Activated CD4-positive, alpha-beta T cell treated with anti-CD3 and anti-CD28 coated beads, Interleukin-2, amount 50 U/mL, for 4 hours (primary cell): ENCODE results near the gene AHSA1.

ENCODE experiments used
- DNase-seq, 2 experiments: peaks; one replicate each; pipeline ENCODE4 v3.0.0-alpha.2; 2020

Gene AHSA1

DNA sequence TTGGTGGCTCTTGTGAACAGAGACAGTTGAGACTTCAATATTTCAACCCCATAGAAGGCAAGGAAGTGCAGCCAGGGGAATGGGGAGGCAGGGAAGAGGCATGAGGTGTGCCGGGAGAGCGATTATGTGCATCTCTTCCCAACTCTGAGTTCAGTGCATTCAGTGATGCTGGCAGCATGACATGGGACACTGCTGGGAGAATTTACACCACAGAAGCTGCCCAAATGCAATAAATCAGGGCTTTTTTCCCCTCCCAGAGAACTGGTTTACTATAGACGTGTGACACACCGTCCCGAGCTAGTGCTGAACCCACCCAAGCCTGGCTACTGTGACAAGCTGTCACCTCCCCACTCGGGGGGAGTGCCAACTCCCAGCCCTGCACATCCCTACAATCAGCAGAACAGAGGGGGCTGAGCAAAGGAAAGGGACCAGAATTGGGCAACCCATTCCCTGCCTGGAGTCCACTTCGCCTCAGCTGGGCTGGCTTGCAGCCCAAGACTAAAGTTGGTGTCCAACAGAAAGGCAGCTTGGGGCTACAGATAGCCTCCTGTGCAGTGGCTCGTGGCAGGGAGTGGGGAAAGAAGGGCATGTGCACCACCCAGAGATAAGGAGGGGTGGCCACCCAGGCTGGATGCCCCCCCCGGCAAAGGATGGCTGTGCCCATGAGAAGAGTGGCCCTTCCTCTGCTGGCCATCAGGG lies 16.7 kb downstream of the AHSA1 start:
- no peak for DNase-seq

DNA sequence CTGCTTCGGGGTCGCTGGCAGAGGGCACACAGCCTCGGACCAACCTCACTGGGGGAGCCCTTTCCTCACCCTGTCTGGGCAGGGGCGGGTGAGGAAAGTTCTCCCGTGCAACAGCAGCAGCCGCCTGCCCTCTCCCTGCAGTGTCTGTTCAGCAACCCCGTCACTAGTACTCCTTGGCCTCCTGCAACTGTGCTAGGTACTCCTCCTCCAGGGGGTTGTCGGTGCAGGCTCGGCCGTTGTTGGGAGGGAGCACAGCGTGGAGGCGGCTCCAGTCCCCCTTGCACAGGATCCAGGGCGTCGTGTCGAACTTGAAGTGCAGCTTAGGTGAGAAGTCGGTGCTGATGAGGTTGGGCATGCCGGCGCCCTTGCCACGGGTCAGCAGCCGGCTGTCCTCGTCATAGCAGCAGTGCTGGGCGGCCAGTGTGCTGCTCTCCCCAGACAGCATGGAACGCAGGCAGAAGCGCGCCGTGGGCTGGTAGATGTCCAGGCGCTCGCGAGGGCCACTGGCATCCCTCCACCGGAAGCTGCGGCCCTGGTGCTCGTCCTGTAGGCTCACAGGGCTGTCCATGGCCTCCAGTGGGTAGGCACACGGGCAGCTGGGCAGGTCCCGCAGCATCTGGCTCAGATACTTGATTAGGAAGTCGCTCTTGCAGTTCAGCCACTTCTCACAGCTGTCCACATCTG lies 17.7 kb downstream of the AHSA1 start:
- no peak for DNase-seq

DNA sequence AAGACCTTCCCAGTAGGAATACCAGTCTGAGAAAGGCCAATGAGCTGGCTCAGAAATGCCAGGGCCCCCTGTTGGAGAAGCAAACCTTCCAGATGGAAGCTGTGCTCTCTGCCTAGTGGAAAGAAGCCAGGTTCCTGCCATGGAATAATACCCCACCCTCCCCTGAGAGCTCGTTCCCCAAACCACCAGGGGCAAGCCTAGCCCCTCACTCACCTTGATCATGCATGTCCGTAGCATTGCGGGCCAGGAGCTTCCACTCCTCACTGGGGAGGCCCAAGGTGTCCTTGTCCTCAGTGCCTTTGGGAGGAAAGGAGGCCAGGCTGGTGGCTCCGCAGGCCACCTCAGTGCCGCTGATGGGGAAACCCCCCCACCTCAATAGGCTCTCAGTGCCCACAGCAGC lies 20.1 kb downstream of the AHSA1 start:
- DNase-seq = no peak

DNA sequence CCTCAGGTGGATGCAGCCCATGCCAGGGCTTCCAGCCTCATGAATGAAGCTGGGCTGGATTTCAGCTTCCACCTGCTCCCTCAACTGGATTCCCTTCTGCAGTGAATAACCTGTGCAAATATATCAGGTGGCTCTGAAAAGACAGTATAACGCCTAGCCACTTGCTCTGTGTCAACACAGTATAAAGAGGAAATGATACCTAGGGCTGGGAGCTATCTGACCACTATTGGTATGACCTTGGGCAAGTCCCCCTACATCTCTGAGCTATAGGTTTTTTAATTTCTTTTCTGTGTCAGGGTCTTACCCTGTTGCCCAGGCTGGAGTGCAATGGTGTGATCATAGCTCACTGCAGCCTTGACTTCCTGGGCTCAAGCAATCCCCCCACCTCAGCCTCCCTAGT lies 20.9 kb downstream of the AHSA1 start:
- no peak for DNase-seq

DNA sequence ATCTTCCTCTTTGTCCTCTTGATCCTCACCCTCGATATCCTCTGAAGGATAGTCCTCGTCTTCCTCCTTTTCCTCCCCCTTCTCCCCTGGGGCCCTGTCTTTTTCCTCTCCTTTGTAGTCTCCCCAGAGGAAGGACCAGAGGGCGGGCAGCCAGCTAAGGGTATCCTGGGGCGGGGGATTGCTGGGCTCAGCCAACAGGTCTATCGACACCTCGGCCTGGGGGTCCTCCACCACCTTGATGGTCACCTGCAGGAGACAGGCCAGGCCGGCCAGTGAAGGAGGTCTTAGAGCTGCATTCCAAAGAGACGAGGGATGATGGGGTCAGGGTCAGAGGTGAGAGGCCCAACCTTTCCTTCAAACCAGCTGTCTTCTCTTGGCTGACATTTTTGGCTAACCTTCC lies 24.5 kb downstream of the AHSA1 start:
- DNase-seq = no peak

DNA sequence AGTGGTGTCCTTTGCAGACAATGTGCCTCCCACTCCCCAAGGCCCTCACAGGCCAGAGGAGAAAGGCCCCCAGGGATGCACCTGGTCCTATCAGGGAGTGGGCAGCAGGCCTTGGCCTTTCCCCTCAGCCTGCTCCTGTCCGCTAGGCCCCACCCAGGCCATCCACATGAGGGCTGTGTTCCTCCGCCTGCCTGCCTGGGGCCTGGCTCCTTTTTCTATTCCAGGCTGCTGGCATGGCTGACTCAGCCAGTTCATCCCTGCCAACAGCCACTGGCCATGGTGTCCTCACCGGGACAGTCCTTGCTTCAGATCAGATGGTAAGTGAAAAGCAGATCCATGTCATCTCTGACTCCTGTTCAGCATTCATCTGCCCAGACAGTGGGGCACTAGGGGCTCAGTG lies 27.4 kb downstream of the AHSA1 start:
- no peak for DNase-seq

GRCh38 chr14:77485901-77486678 lies 28.2 kb downstream of the AHSA1 start:
- DNase-seq = no peak

DNA sequence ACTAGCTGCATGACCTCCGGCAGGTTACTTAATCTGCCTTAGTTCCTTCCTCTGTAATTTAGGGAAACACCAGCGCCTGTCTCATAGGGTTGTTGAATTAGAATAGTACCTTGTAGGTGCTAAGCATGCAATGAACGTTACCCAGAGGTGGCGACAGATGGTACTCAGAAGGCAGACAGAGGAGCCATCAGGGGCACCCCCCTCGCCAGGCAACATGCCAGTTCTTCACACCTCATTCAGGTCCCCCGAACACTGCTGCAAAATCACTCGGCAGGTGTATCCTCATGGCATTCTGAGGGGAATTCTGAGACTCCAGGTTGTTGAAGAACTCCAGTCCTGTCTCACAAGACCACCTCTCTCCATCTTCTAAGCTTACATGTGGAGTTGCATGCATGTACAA lies 30.7 kb downstream of the AHSA1 start:
- DNase-seq = no peak

DNA sequence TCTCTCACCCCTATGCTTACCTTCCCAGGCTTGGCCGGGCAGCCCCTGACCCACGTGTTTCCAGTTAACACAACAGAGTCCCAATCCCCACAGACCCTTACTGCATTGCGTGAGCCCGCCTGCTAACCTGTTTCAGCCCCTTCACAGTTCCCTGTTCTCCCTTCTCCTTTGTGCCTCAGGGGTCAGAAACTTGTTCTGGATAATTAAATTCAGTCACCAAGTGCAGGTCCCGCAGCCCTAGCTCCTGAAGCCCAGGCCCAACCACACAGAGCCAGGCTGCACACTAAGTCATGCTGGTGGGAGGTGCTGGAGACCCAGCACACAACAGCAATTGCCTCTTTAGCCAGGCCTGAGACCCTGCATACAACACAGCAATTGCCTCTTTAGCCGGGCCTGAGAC lies 31.1 kb downstream of the AHSA1 start:
- DNase-seq = no peak

- DNase-seq = no peak
Measured at GRCh38 chr14:77490347-77490986, 32.6 kb downstream of the AHSA1 start.

DNA sequence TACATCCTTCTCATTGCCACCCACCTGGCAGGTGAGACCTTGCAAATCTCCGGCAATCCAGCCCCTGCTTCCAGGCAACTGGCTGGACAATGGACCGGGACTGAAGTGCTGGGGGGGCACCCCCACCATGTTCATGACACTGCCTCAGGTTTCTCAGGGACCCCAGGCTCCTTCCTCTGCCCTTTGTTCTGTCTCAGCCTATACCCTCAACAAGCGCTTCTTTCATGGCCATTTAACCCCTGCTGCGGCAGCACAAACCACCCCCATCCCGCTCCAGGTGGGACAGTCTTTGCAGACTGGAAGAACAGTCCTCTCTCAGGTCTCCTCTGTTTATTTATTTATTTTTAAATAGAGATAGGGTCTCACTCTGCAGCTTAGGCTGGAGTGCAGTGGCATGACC lies 33.2 kb downstream of the AHSA1 start:
- DNase-seq = no peak

DNA sequence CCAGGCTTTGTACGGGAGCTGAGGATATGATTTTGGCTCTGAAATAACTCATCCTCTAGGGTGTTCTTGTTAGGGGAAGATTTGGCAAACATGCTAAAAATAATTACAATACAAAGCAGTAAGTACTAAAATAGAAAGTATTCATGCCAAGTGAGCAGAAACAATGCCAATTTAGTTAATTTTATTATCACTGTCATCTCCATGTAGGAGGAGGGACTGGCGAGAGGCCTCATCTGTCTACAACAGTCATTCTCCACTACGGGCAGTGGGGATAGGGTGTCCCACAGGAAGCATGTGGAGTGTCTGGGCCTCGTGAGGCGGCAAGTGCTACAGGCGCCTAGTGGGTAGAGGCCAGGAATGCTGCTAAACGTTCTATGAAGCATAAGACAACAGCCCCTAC lies 37.4 kb downstream of the AHSA1 start:
- DNase-seq = no peak

DNA sequence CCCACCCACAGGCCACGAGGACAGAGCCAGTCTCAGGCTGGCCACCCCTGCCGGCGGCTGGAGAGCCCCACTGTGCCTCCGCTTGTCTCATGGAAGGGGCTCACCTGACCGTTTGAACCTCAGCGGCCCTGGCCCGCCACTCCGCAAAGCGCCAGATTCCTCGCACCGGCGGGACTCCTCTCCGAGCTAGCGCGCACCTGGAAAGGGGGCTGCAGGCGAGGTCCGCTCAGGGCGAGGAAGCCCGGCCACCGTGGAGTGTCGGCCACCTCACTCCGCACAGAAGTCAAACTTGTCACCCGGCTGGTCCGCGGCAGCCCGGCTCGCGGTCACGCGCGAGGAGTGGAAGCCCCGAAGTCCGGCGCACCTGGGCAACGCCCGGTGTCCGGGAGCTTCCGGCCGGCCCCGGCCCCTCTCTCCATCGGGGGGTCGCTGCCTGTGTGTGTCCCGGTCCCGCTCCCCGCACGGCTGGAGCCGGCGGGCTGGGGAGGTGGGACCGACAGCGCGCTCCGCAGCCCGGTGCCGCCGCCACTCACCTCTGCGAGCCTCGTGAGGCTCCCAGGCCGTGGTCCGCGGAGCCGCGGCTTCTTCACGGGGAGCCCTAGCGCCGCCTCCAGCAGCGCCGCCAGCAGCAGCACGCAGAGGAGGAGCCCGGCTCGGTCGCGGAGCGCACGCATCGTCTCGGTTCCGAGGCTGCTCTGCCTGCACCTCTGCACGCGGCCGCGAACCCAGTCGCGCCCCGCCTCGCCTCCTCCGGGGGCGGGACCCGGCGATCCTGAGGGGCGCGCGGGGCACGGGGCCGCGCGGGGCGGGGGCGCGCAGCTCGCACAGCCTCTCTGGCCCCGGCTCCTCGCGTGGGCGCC lies 40.5 kb downstream of the AHSA1 start, which contains the start of gene ISM2:
Gene ISM2, minus strand, starts transcription at position 697 of the 860 bp plus-strand sequence. Its CDS starts 23 bp downstream, at position 674.
- peak; percentile 25 to 27 for DNase-seq

DNA sequence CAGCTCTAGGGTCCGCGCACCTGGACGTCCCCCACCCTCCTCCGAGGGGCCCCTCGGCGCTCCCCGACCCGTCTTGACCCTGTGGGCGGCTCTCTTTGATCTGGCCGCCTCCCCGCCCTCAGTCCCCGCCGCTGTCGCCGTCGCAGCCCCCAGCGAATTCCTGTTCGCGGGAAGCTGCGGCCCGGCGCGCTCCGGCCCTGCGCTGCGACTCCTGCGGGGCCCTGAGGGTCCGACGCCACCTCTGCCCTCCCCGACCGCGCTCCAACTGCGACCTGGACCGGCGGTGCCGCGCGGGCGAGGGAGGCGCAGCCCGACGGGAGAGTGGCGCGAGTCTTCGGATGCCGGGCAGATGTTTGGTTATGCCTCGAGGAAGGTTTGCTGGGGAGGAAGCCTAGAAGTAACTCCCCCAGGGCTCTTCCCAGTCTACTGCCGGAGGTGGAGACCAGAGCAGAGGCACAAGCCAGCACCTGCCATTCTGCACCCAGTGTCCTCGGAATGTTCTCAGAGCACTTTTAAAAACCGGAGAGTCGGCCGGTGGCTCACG lies 41.2 kb downstream of the AHSA1 start:
- no peak for DNase-seq

DNA sequence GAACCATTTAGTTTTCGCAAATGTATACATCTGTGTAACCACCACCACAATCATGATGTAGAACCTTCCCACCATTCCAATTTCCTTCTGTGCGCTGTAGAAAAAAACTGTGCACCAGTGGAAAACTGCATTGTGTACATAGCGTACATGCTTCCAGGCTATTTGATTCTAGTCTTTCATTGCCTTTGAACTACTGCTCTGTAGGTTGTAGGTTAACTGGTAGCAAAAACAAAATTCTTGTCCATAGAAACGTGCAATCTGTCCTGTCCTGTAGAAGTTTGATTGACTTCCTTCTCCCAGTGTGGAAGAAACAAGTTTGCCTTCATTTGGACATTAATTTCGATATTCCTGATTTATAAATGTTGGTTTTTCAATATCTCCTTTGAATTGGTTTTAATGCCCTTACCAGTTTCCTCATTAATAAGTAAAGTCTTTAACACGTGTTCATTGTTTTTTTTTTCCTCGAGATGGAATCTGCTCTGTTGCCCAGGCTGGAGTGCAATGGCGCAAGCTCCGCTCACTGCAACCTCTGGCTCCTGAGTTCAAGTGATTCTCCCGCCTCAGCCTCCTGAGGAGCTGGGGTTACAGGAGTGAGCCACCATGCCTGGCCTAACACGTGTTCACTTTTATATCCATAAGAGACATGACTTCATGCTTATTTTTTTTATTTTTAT lies 44.4 kb downstream of the AHSA1 start:
- no peak for DNase-seq

DNA sequence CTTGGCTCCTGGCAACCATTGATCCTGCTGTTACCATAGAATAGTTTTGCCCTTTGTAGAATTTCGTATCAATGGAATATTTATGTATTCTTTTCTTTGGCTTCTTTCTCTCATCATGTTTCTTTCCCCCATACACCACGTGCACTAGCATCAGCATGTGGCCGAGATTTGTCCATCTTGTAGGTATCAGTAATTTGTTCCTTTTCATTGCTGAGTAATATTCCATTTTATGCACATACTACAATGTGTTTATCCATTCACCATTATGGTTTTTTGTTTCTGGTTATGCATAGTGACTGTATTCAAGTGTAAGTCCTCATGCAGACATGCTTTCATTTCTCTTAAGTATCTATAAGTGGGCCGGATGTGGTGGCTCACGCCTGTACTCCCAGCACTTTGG lies 45.2 kb downstream of the AHSA1 start:
- DNase-seq = no peak

DNA sequence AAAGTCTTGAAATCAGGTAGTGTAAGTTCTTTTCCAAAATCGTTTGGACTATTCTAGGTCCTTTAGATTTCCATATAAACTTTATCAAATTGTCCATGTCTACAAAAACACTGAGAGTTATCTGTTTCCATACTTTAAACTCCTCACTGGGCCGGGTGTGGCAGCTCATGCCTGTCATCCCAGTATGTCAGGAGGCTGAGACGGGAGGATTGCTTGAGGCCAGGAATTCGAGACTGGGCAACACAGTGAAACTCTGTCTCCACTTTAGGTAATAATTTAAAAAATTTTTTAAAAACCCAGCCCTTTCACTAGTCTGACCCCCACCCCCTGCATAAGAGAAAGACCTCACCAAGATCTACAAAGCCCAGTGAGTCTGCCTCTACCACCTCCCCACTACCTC lies 47.1 kb downstream of the AHSA1 start:
- DNase-seq = no peak

DNA sequence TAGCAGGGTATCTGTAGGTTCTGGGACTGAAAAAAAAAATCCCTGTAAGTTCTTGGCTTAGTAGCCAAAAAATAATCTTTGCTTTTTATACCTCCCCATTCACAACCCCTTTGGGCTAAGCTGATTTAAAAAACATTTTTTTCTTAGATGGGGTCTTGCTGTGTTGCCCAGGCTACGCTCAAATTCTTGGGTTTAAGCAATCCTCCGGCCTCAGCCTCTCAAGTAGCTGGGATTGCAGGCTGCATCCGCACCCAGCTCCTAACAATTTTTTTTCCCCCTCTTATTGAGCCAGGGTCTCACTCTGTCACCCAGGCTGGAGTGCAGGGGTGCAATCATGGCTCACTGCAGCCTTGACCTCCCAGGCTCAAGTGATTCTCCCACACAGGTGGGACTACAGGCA lies 49.9 kb downstream of the AHSA1 start:
- no peak for DNase-seq

GRCh38 chr14:77508249-77508648 lies 50.4 kb downstream of the AHSA1 start:
- no peak for DNase-seq

DNA sequence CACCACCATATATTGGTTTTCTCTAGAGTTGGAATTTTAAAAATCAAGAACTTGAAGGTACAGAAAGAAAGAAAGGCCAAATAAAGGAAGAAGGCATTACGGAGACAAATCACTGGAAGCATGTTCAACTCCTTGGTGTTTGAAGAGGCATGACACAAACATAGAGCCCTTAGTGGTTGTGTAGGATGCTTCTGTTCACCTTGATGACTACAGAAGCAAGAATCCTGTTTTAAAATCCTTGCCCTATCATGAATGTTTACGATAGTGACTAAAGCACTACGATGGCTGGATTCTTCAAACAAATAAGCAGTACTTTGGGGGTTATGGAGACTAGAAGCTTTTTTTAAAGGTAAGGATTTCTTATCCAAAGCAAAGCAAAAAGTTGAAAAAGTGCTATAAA lies 51.0 kb downstream of the AHSA1 start:
- DNase-seq = no peak

DNA sequence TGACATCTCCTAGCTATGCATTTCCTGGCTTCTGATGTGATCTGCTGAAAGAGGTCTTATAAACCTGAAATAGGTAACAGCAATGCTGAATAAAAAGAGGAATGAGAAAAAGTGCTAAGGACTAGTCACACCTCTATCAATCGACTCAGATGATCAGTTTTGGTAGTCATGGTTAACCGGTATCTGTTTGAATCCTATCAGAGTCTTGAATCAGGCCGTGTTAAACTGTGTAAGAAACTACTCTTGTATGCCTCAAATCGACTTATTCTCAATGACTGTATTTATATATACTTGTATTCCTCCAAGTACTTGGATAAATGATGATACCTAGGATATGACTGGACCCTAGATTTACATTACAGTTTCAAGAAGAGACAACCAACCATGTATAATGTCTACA lies 51.5 kb downstream of the AHSA1 start:
- no peak for DNase-seq
